Left forelimb (tissue), 1 donor: ENCODE measurements around the gene IL9R.
"Not testable (repeated sequence)": the region's sequence is repeated elsewhere in the genome, so short reads cannot be mapped to it uniquely, and the experiment has no call there.

Source experiments
- DNase-seq: peaks from one replicate; pipeline ENCODE4 v3.0.0-alpha.2; 2018; ENCODE audit warnings: low spot score

IL9R gene

GRCh38 chrX:156030474-156030873, 33.0 kb downstream of the IL9R start:
- DNase-seq, result not testable (repeated sequence)
